HL-60 (cell line): Measurements from ENCODE around the gene MT2A.

Experiments used
- DNase-seq, 2 experiments: peaks; one replicate each; pipeline ENCODE4 v3.0.0-alpha.2; 2010 to 2020; ENCODE audit warnings: low read depth in 1 of 2, low spot score in 1 of 2
- H3K27ac ChIP-seq: fragments of 250-450 bp; sonication (Bioruptor Pico); replicated peaks from 2 replicates; pipeline ENCODE4 v1.5.1; 2020; ENCODE audit warnings: mild to moderate bottlenecking, moderate library complexity
- H3K27me3 ChIP-seq: fragments of 250-450 bp; sonication (Bioruptor Pico); 2 replicates; pipeline ENCODE4 v1.5.1; 2021; ENCODE audit warnings: mild to moderate bottlenecking, moderate library complexity; ENCODE audit not compliant: insufficient read depth, poor library complexity, severe bottlenecking
- H3K4me3 ChIP-seq: replicated peaks from 2 replicates; pipeline ENCODE4 v1.5.1; 2011; ENCODE audit warnings: mild to moderate bottlenecking, control low read depth, low read length; ENCODE audit not compliant: insufficient read depth
- CTCF ChIP-seq: IDR thresholded peaks from one replicate; pipeline ENCODE4 v1.5.1; 2011; ENCODE audit warnings: low read length, control low read depth, inconsistent platforms; ENCODE audit not compliant: insufficient read depth
- GABPA ChIP-seq: IDR thresholded peaks from 2 replicates; pipeline ENCODE4 v1.6.1; 2012; ENCODE audit warnings: low read depth
- POLR2AphosphoS5 ChIP-seq: IDR thresholded peaks from 2 replicates; pipeline ENCODE4 v1.6.1; 2012; ENCODE audit warnings: low read depth
- SPI1 ChIP-seq: IDR thresholded peaks from 2 replicates; pipeline ENCODE4 v1.6.1; 2012; ENCODE audit warnings: low read depth, mild to moderate bottlenecking, borderline replicate concordance
- TF ChIP-seq, protein P1 (sequence below): IDR thresholded peaks from 2 replicates; pipeline ENCODE4 v1.6.1; 2012; ENCODE audit warnings: low read depth; ENCODE audit not compliant: insufficient replicate concordance

The MT2A gene

GRCh38 chr16:56591377-56592060, 16.9 kb upstream of the MT2A start:
- TF ChIP-seq SPI1 (peak; percentile 82), POLR2AphosphoS5 (no peak)
- DNase-seq = peak in 1 of 2 experiments; percentile 78
- peaks cover 10% of the 10 kb centered on the region for H3K27me3 ChIP-seq

DNA sequence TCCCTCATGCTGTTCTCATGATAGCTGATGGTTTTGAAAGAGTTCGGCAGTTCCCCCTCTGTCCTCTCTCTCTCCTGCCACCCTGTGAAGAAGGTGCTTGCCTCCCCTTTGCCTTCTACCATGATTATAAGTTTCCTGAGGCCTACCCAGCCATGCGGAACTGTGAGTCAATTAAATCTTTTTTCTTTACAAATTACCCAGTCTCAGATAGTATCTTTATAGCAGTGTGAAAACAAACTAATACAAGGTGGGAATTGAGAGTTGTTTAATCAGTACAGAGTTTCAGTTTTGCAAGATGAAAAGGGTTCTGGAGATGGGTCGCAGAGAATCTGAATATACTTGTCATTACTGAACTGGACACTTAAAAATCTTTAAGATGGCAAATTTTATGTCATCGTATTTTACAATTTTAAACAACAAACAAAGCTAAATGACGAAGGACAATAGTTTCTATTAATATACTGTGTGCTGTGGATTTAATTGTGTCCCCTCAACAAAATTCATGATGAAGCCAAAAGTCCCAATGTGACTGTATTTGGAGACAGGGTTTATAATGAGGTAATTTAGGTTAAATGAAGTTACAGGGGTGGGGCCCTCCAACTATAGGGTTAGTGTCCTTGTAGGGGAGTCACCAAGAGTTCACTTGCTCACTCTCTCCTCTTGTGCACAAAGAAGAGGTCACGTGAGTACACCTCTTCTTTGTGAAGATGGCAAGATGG, 14.7 kb upstream of the MT2A start:
- peaks cover 7% of the 10 kb centered on the region for H3K27me3 ChIP-seq
- TF ChIP-seq CTCF (no peak), GABPA (no peak), POLR2AphosphoS5 (no peak), SPI1 (no peak)
- TF ChIP-seq, protein P1, sequence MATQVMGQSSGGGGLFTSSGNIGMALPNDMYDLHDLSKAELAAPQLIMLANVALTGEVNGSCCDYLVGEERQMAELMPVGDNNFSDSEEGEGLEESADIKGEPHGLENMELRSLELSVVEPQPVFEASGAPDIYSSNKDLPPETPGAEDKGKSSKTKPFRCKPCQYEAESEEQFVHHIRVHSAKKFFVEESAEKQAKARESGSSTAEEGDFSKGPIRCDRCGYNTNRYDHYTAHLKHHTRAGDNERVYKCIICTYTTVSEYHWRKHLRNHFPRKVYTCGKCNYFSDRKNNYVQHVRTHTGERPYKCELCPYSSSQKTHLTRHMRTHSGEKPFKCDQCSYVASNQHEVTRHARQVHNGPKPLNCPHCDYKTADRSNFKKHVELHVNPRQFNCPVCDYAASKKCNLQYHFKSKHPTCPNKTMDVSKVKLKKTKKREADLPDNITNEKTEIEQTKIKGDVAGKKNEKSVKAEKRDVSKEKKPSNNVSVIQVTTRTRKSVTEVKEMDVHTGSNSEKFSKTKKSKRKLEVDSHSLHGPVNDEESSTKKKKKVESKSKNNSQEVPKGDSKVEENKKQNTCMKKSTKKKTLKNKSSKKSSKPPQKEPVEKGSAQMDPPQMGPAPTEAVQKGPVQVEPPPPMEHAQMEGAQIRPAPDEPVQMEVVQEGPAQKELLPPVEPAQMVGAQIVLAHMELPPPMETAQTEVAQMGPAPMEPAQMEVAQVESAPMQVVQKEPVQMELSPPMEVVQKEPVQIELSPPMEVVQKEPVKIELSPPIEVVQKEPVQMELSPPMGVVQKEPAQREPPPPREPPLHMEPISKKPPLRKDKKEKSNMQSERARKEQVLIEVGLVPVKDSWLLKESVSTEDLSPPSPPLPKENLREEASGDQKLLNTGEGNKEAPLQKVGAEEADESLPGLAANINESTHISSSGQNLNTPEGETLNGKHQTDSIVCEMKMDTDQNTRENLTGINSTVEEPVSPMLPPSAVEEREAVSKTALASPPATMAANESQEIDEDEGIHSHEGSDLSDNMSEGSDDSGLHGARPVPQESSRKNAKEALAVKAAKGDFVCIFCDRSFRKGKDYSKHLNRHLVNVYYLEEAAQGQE = no peak
- no peak overlapping the region for H3K27ac ChIP-seq
- no peak overlapping the region for H3K4me3 ChIP-seq
- DNase-seq = no peak

More at GRCh38 chr16:56591377-56592060, 16.9 kb upstream of the MT2A start:
- no peak overlapping the region for H3K4me3 ChIP-seq
- H3K27ac ChIP-seq = peak overlapping the region; percentile 34

GRCh38 chr16:56594292-56594619, 14.1 kb upstream of the MT2A start:
- TF ChIP-seq, protein P1 = no peak
- TF ChIP-seq SPI1 (no peak), POLR2AphosphoS5 (no peak), CTCF (no peak), GABPA (no peak)
- peaks cover 4% of the 10 kb centered on the region for H3K27me3 ChIP-seq
- H3K27ac ChIP-seq = no peak overlapping the region
- DNase-seq = no peak
- no peak overlapping the region for H3K4me3 ChIP-seq

DNA sequence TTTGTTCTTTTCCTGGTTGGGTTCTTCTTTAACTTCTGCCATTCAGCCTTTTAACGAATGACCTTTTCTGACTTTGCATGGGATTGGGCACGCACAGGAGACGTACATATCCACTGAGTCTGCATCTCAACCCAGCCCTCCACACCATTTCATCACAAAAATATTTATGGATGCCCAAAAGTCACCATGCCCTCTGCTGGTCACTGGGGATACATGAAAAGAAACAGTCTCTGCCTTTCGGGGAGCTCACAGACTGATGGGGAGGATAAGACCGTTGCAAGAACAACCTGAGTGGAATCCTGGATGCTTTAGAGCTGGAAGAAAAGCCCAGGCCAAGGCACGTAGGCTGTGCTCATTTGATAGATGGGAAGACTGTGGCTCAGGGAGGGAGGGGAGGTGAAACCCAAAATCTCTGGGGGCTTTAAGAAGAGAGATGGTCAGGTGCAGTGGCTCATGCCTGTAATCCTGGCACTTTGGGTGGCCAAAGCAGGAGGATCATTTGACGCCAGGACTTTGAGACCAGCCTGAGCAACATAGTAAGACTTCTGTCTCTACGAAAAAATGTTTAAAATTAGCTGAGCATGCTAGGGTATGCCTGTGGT, 7.9 kb upstream of the MT2A start:
- peak; percentile 72 for TF ChIP-seq CTCF
- TF ChIP-seq, protein P1 = no peak
- H3K4me3 ChIP-seq = no peak overlapping the region
- H3K27me3 ChIP-seq = no peaks in the 10 kb centered on the region
- peak in 1 of 2 experiments; percentile 51 for DNase-seq
- H3K27ac ChIP-seq = no peak overlapping the region
